GM12891 (cell line): ENCODE results near the gene WDFY1.

Source experiments
- POLR2A ChIP-seq: IDR thresholded peaks from 2 replicates; pipeline ENCODE4 v1.6.1; 2011; ENCODE audit warnings: low read depth, low read length, control low read depth
- POLR2AphosphoS5 ChIP-seq: IDR thresholded peaks from 2 replicates; pipeline ENCODE4 v1.6.1; 2011; ENCODE audit warnings: low read depth, low read length, control low read depth

GRCh38 chr2:223832241-223832903 lies 112.8 kb downstream of the WDFY1 start:
- TF ChIP-seq POLR2AphosphoS5 (no peak), POLR2A (no peak)
